ENCODE measurements around the gene CDKL2. TPM values are rescaled to one million over a fixed set of nuclear protein-coding genes. Genes with fewer than 3 reads are reported as not detected.
"Not testable (repeated sequence)": the region's sequence is repeated elsewhere in the genome, so short reads cannot be mapped to it uniquely, and the experiment has no call there.

CDKL2 gene
- total RNA-seq, 2 donors from 2014 or later, result 0.14 to 0.36 TPM

DNA sequence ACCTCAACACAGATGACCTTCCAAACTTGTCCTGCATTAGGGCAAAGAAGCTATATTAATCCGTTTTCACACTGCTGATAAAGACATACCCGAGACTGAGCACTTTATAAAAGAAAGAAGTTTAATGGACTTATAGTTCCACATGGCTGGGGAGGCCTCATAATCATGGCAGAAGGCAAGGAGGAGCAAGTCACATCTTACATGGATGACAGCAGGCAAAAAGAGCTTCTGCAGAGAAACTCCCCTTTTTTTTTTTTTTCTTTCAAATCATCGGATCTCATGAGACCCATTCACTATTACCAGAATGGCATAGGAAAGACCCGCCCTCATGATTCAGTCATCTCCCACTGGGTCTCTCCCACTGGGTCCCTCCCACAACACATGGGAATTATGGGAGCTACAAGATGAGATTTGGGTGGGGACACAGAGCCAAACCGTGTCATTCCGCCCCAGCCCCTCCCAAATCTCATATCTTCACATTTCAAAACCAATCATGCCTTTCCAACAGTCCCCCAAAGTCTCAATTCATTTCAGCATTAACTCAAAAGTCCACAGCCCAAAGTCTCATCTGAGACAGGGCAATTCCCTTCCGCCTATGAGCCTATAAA lies 98.7 kb downstream of the CDKL2 start:
- not testable (repeated sequence) for DNase-seq (ENCODE audit: low spot score); H3K4me1 Mint-ChIP-seq (ENCODE audit: low read depth in 2 of 2); H3K27me3 Mint-ChIP-seq; H3K4me3 Mint-ChIP-seq; ATAC-seq; H3K9me3 Mint-ChIP-seq; H3K27ac Mint-ChIP-seq
- peaks cover 36% of the 10 kb centered on the region for H3K36me3 Mint-ChIP-seq

DNA sequence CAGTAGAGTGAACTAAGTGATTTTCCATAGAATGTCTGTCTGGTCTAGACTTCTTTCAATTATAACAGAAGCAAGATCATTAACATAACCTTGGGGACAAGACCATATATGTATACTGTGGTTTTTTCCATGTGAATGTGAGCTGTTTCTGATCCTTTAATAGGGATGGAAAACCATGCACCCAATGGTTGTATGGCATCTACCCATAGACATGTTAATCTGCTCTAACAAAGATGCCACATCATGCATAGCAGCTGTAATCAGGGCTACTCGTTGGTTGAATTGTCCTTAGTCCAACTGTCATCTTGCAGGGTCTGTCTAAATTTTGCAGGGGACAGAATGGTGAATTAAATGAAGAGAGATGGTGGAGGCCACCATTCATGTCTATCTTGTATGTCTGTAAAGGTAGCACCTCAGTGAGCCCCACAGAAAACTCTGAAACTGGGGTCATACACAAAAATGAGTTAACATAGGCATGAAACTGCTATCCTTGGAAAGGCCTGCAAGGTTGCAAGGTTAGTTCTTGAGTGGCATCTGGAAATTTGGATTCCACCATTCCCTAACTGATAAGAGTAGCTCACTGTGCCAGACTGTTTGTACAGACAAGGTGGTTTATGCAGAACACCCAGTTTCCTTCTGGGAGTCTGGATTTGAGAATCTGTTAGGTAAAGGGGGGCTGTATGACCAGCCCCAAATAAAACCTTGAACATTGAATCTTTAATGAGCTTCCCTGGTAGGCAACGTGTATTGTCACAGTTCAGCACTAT lies 99.6 kb downstream of the CDKL2 start:
- H3K36me3 Mint-ChIP-seq, result peaks cover 41% of the 10 kb centered on the region
- ATAC-seq (no peak), DNase-seq (ENCODE audit: low spot score) (no peak)
- H3K27ac Mint-ChIP-seq, result no peak overlapping the region
- H3K9me3 Mint-ChIP-seq, result peaks cover 8% of the 10 kb centered on the region
- H3K4me3 Mint-ChIP-seq, result no peak overlapping the region
- H3K27me3 Mint-ChIP-seq, result no peaks in the 10 kb centered on the region
- H3K4me1 Mint-ChIP-seq (ENCODE audit: low read depth in 2 of 2), result peaks cover under 1 to 4% of the 10 kb centered on the region in 2 donors

Other genes with a start within 250 kb of the CDKL2 start
- 10 to 100 TPM; 40.6 to 47.8 TPM for gene RCHY1, start 116.1 kb downstream of the CDKL2 start, total RNA-seq
- 10 to 100 TPM; 15.9 to 25.0 TPM for gene THAP6, start 116.1 kb downstream of the CDKL2 start, total RNA-seq
- gene ODAPH, start 74.5 kb downstream of the CDKL2 start, total RNA-seq, result 10 to 100 TPM in 1 of 2 donors, 1 to 10 TPM in 1; 6.2 to 13.0 TPM
- 100 to 1,000 TPM; 107 to 159 TPM for gene G3BP2, start 42.9 kb upstream of the CDKL2 start, total RNA-seq
- 10 to 100 TPM; 49.6 to 59.4 TPM for gene USO1, start 94.0 kb upstream of the CDKL2 start, total RNA-seq